OCI-LY1 (cell line): Measurements from ENCODE around the gene PLD1.

Experiments
- H2AFZ ChIP-seq: fragments of 200-600 bp; sonication (generic), shearing (Covaris generic); 2 replicates; pipeline ENCODE4 v1.6.0; 2014; ENCODE audit warnings: antibody characterized with exemption, mild to moderate bottlenecking, low read length
- H3F3A ChIP-seq: fragments of 200-600 bp; sonication (generic), shearing (Covaris generic); 2 replicates; pipeline ENCODE4 v1.6.0; 2014; ENCODE audit warnings: mild to moderate bottlenecking, antibody characterized with exemption, low read length, moderate library complexity; ENCODE audit not compliant: insufficient read depth
- H3K27ac ChIP-seq: fragments of 200-600 bp; sonication (generic); 2 replicates; pipeline ENCODE4 v1.5.1; 2014; ENCODE audit warnings: low read length, mixed run types, mild to moderate bottlenecking, low read depth; ENCODE audit not compliant: poor library complexity, severe bottlenecking
- H3K27me3 ChIP-seq: fragments of 200-600 bp; sonication (generic); 2 replicates; pipeline ENCODE4 v1.6.0; 2014; ENCODE audit warnings: antibody characterized with exemption, mild to moderate bottlenecking, low read length, moderate library complexity; ENCODE audit not compliant: insufficient read depth
- H3K36me3 ChIP-seq: fragments of 200-600 bp; sonication (generic); 2 replicates; pipeline ENCODE4 v1.6.1; 2014; ENCODE audit warnings: mild to moderate bottlenecking, antibody characterized with exemption, low read length, moderate library complexity, mixed read lengths; ENCODE audit not compliant: insufficient read depth
- H3K4me1 ChIP-seq: fragments of 200-600 bp; sonication (generic); 2 replicates; pipeline ENCODE4 v1.5.1; 2014; ENCODE audit warnings: mild to moderate bottlenecking, low read length, moderate library complexity; ENCODE audit not compliant: insufficient read depth, severe bottlenecking
- H3K4me2 ChIP-seq: fragments of 200-600 bp; sonication (generic), shearing (Covaris generic); 2 replicates; pipeline ENCODE4 v1.6.1; 2014; ENCODE audit warnings: low read length
- H3K4me3 ChIP-seq: fragments of 200-600 bp; sonication (generic); 2 replicates; pipeline ENCODE4 v1.5.1; 2014; ENCODE audit warnings: low read length, low read depth, mild to moderate bottlenecking, mixed read lengths; ENCODE audit not compliant: poor library complexity, severe bottlenecking
- H3K79me2 ChIP-seq: fragments of 200-600 bp; shearing (Covaris generic); 2 replicates; pipeline ENCODE4 v1.6.1; 2016; ENCODE audit warnings: mixed run types, low read length, mixed read lengths; ENCODE audit not compliant: insufficient read depth
- H3K9ac ChIP-seq: fragments of 200-600 bp; sonication (generic), shearing (Covaris generic); 2 replicates; pipeline ENCODE4 v1.6.1; 2014; ENCODE audit warnings: mild to moderate bottlenecking, low read length, mixed read lengths
- H3K9me2 ChIP-seq: fragments of 200-600 bp; sonication (generic), shearing (Covaris generic); 2 replicates; pipeline ENCODE4 v1.6.1; 2014; ENCODE audit warnings: low read depth, mild to moderate bottlenecking, low read length, mixed read lengths
- H3K9me3 ChIP-seq: fragments of 200-600 bp; shearing (Covaris generic); 2 replicates; pipeline ENCODE4 v1.6.1; 2014; ENCODE audit warnings: low read length, mixed read lengths
- H4K20me1 ChIP-seq: fragments of 200-600 bp; sonication (generic), shearing (Covaris generic); 2 replicates; pipeline ENCODE4 v1.6.0; 2016; ENCODE audit warnings: mild to moderate bottlenecking, low read length; ENCODE audit not compliant: insufficient read depth
- CTCF ChIP-seq: fragments of 200-600 bp; sonication (generic), shearing (Covaris generic); IDR thresholded peaks from 2 replicates; pipeline ENCODE4 v1.5.1; 2017; ENCODE audit warnings: mild to moderate bottlenecking, antibody characterized with exemption, low read length, moderate library complexity, mixed read lengths
- EZH2 ChIP-seq: fragments of 200-600 bp; sonication (generic), shearing (Covaris generic); IDR thresholded peaks from 2 replicates; pipeline ENCODE4 v1.8.0; 2017; ENCODE audit warnings: borderline replicate concordance, mixed run types, mild to moderate bottlenecking, antibody characterized with exemption, low read length, moderate library complexity, mixed read lengths

The PLD1 gene

GRCh38 chr3:171684221-171684620 lies 126.1 kb downstream of the PLD1 start:
- no peaks in the 10 kb centered on the region for H4K20me1 ChIP-seq
- TF ChIP-seq EZH2 (no peak), CTCF (no peak)

GRCh38 chr3:171682743-171683142 lies 127.5 kb downstream of the PLD1 start:
- Histone ChIP-seq H3F3A (no peaks in the 10 kb centered on the region), H3K79me2 (no peaks in the 10 kb centered on the region), H3K4me1 (no peaks in the 10 kb centered on the region), H3K9me2 (no peaks in the 10 kb centered on the region), H2AFZ (no peak overlapping the region), H3K9me3 (no peaks in the 10 kb centered on the region), H3K9ac (no peak overlapping the region), H4K20me1 (no peaks in the 10 kb centered on the region), H3K27ac (no peak overlapping the region), H3K4me2 (no peak overlapping the region), H3K4me3 (no peak overlapping the region), H3K36me3 (no peaks in the 10 kb centered on the region), H3K27me3 (no peaks in the 10 kb centered on the region)
- TF ChIP-seq CTCF: no peak

More at GRCh38 chr3:171684221-171684620, 126.1 kb downstream of the PLD1 start:
- Histone ChIP-seq H3K27me3 (no peaks in the 10 kb centered on the region), H3K4me2 (no peak overlapping the region), H3K36me3 (no peaks in the 10 kb centered on the region), H3K9ac (no peak overlapping the region), H3K79me2 (no peaks in the 10 kb centered on the region), H3K27ac (no peak overlapping the region), H3K4me3 (no peak overlapping the region), H3K9me2 (no peaks in the 10 kb centered on the region), H3F3A (no peaks in the 10 kb centered on the region), H2AFZ (no peak overlapping the region), H3K9me3 (no peaks in the 10 kb centered on the region), H3K4me1 (no peaks in the 10 kb centered on the region)

- H3K27me3 ChIP-seq: no peaks in the 10 kb centered on the region
- H2AFZ ChIP-seq: no peak overlapping the region
- H3K4me3 ChIP-seq: no peak overlapping the region
- H3K4me1 ChIP-seq: no peaks in the 10 kb centered on the region
- no peaks in the 10 kb centered on the region for H3K9me3 ChIP-seq
- no peak overlapping the region for H3K27ac ChIP-seq
- no peak for TF ChIP-seq CTCF
- no peak for TF ChIP-seq EZH2
- no peaks in the 10 kb centered on the region for H3K79me2 ChIP-seq
- no peak overlapping the region for H3K9ac ChIP-seq
- no peaks in the 10 kb centered on the region for H3K36me3 ChIP-seq
- H4K20me1 ChIP-seq: no peaks in the 10 kb centered on the region
- H3K4me2 ChIP-seq: no peak overlapping the region
- no peaks in the 10 kb centered on the region for H3K9me2 ChIP-seq
- no peaks in the 10 kb centered on the region for H3F3A ChIP-seq
Observed at GRCh38 chr3:171680726-171681411, 129.4 kb downstream of the PLD1 start.
